ENCODE measurements around the gene PALM. TPM values are rescaled to one million over a fixed set of nuclear protein-coding genes. Genes with fewer than 3 reads are reported as not detected.
"Not testable (repeated sequence)": the region's sequence is repeated elsewhere in the genome, so short reads cannot be mapped to it uniquely, and the experiment has no call there.

Gene PALM
- total RNA-seq, 1 donor from 2014 or later = 2.0 TPM

- ATAC-seq = peak; percentile 12
Observed at GRCh38 chr19:709196-709964, 645 bp downstream of the PALM start.

- ATAC-seq = peak; percentile 25
Observed at GRCh38 chr19:709965-710571, 1.3 kb downstream of the PALM start.

GRCh38 chr19:710767-711166, 2.0 kb downstream of the PALM start:
- no peak for ATAC-seq

DNA sequence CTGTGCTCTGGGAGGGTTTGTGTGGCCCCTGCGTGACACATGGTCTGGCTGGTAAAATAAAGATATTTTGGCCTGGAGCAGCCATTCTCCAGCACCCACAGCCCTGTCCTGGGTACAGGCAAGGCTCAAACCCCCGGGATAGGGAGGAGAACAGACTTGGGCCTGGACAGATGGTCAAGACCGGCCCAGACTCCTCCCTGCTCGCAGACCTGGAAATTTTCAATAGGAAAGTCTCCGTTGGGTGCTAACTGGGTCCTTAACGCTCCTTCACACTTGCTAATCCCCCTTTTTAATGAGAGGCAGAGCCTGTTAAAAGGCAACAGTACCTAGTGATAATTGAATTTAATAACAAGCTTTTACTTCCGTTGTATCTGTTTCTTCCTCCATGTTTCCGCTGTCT, 2.5 kb downstream of the PALM start:
- ATAC-seq = no peak

DNA sequence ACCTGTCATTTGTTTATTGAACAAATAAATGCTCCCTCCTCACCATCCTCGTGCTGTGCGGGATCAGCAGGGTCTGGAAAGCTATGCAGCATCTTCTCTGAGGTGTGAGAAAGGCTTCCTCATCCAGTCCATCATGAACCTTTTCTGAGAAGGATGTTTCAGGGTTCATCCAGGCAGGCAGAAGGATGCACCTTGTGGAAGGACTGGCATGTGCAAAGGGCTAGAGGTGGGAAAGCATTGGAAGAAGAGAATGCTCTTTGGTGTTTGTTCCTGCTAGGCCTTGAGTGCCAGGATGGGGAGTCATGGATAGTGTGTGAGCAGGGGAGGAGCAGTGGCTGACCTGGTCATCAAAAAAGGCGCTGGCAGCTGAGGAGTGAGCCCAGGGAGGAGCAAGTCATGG, 6.6 kb downstream of the PALM start:
- no peak for ATAC-seq

GRCh38 chr19:718251-718951, 9.7 kb downstream of the PALM start:
- peak; percentile 5 for ATAC-seq

GRCh38 chr19:718991-719512, 10.3 kb downstream of the PALM start:
- ATAC-seq = peak; percentile 24

DNA sequence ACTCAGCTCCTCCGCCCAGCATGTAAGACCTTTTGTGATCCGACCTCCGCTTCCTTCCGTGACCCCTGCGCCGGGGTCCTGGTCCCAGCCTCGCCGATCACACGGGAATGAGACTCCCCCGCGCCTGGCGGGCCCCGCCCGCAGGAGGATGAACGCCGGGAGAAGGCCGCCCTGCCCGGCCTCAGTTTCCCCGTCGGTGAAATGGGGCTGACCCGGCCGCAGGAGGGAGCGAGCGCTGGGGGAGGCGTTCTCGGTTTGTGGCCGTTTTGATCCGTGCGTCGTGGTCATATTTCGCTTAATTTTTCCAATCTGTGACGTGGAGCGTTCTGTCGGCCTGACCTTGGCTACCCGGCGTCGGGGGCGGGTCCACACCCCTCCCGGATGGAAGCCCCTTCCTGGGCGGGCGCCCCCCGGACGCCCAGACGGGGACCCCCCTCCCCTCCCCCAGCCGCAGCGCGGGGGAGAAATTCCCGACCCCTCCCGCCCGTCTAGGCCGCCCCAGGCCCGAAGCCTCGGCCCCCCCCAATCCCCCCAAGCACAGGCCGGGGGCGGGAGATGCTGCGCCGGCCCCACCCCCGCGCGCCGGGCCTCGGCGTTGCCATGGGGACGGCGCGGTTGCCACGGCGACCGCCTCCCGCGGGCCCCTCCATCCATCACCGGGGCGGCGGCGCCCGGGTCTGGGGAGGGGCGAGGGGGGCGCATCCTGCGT, 11.1 kb downstream of the PALM start:
- ATAC-seq = no peak

DNA sequence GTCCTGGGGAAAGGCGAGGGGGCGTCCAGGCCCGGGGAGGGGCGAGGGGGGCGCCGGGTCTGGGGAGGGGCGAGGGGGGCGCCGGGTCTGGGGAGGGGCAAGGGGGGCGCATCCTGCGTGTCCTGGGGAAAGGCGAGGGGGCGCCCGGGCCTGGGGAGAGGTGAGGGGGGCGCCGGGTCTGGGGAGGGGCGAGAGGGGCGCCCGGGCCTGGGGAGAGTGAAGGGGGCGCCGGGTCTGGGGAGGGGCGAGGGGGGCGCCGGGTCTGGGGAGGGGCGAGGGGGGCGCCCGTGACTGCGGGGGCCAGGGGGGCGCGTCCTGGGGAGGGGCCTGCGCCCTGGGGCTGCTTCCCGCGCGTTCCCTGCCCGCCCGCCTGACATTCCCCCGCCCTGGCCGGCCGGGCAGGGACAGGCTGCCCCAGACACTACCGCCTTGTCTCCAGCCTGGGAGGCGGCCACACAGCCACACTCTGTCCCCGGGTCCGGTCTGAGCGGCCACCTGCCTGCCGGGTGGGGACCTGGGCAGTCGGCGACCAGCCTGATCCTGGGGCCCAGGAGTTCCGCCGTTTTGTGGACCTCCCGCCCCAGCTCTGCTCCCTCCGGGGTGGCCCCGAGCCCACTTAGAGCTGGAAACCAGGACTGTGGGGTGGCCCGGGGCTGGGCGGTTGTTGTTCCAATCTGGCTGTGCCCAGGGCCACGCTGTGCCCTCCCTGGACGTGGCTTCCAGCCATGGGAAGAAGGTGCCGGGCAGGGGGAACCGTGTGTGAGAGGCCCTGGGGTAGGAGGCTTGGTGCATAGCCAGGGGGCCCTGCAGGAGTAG, 11.8 kb downstream of the PALM start:
- ATAC-seq = peak; percentile 17

DNA sequence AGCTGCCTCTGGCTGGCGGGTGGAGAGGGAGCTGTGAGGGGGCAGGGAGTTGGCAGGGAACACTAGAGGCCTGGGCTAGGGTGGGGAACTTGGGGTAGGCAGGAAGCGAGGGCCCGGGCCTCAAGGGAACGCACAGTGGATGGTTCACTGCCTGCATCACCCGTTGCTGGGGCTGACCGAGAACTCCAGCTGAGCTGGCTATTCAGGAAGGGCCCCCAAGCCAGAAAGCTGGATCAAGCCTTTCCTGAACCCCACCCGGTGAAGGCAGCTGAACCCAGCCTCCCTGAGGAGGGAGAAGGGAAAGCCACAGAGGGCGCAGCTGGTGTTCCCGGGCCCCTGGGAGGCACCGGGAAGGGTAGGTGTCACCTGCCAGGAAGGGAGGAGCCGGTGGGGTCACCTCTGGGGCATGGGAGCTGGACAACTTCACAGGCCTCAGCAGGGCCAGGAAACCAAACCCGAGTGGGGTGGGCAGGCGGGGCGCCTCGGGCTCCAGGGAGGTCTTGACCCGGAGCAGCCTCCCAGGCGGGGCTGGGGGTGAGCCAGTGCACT, 13.9 kb downstream of the PALM start:
- peak; percentile 5 for ATAC-seq

DNA sequence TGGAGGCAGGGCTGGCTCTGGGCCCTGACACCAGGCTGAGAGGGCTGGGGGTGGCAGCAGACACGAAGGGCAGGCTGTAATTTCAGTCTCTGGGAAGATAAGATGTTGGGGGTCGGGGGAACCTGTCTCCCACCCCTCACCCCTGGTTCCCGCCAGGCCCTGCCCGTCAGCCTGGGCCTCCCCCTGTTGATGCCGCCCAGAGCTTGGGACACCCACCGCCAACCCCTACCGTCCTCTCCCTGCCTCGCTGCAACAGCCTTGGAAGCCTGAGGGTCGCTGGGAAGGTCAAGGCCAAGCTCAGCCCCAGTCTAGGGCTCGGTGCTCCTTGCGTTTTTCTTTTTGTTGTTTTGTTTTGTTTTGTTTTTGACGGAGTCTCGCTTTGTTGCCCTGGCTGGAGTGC, 14.5 kb downstream of the PALM start:
- no peak for ATAC-seq

- no peak for ATAC-seq
Observed at GRCh38 chr19:723714-724113, 15.0 kb downstream of the PALM start.

DNA sequence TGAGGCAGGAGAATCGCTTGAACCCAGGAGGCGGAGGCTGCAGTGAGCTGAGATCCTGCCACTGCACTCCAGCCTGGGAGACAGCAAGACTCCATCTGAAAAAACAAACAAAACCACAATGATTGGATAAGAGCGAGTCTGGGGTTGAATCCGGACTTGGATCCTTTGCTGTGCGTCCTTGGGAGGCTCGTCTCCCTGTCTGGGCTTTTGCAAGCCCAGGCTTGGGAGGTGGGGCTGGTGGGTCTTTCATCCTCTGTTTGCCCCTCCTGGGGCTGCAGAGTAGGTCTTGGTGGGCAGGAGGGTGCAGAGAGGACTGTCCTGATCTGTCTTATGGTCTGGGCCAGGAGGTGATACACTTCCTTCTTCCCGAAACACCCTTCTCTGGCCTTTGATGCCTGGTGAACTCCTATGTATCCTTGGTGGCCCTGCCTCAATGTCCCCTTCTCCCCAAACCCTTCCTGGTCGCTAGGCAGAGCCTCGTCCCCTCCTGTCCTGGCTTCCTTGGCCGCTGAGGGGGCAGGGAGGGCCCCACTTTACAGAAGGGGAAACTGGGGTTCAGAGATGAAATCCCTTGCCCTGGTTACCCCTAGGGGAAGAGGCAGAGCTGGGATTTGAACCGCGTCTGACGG, 16.8 kb downstream of the PALM start:
- no peak for ATAC-seq

DNA sequence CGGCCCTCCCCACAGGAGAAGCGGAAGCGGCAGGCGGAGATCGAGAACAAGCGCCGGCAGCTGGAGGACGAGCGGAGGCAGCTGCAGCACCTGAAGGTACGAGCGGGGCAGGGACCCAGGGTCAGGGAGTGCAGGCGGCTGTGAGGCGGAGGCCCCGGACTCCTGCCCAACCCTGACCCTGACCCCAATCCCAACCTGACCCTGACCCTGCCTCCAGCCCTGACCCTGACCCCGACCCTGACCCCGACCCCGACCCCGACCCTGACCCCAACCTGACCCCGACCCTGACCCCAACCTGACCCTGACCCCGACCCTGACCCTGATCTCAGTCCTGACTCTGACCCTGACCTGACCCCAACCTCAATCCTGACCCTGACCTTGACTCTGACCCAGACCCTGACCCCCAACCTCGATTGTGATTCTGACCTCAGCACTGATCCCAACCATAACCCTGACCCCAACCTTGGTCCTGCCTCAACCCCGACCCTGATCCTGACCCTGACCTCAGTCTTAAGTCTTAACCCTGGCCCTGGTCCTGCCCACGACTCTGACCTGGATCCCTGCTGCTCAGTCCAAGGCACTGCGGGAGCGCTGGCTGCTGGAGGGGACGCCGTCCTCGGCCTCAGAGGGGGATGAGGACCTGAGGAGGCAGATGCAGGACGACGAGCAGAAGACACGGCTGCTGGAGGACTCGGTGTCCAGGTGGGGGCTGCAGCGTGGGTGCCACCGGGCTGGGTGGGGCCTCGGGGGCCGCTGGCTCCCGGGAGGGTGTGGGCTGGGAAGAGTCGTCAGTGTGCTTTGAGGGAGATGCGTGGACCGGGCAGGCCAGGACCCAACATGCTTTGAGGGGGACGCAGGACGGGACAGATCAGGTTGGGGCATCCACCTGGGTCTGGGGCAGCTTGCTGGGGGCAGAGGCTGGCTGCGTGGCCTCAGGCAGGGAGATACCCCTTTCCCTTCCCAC, 18.5 kb downstream of the PALM start:
- peak; percentile 5 for ATAC-seq

GRCh38 chr19:728011-728410, 19.3 kb downstream of the PALM start:
- ATAC-seq = peak; percentile 56

DNA sequence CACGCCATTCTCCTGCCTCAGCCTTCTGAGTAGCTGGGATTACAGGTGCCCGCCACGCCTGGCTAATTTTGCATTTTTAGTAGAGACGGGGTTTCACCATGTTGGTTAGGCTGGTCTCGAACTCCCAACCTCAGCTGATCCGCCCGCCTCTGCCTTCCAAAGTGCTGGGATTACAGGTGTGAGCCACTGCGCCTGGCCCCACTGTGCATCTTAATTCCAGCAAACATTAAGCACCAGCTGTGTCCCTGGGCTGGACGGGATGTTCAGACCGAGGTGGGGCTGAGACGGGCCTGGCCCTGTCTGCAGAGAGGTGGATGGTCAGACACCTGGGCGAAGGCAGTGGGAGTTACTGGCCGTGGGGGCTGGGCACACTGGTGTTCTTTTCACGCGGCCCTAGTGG, 20.8 kb downstream of the PALM start:
- ATAC-seq = not testable (repeated sequence)

DNA sequence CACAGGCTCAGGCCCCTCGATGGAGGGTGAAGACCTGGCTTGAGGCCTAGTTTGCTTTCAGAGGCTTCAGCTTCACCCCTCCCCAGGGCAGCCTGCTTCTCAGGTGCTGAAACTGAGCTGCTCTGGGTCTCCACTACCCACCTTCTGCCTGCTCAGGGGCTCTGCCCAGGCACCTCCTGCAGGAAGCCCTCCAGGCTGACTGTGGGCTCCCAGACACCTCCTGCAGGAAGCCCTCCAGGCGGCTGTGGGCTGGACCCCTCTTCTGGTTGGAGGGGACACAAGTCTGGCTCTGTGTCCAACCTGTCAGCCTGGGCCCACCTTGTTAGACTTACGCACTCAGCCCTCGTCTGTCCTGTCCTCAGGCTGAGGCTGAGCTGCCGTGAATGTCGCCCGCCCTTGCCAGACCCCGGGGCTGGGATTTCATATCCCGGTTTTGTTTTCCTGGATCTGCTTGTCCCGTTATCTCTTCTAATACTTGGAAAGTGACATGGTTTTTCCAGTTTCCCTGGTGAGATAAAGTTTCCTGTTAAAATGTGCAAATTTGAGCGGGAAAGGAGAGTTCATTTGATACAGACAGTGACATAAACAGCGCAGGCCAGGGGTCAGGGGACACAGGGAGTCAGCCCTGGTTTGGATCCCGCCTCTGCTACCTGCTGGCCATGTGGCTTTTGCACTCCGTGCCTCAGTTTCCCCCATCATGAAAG, 21.4 kb downstream of the PALM start:
- ATAC-seq = no peak

DNA sequence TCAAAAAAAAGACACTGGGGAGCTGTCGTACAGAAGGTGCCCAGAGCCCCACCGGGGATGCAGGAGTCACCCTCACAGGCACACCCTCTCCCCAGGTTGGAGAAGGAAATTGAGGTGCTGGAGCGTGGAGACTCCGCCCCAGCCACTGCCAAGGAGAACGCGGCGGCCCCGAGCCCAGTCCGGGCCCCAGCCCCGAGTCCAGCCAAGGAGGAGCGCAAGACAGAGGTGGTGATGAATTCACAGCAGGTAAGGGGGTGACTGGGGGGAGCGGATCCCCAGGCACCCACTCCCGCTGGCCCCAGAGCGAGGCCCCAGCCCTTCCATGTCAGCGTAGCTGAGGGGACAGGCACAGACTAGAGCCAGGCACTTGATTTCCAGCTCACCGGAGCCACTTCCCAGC, 22.3 kb downstream of the PALM start:
- ATAC-seq = no peak

Measured in esophagus mucosa (tissue), 1 donor.